ENCODE results near the gene AGPAT4. TPM values are rescaled to one million over a fixed set of nuclear protein-coding genes. Genes with fewer than 3 reads are reported as not detected.

Gene AGPAT4
- total RNA-seq, 1 experiment from 2014 or later, result 0.07 TPM

- H3K9me2 ChIP-seq (ENCODE audit: insufficient read depth), result no peaks in the 10 kb centered on the region
- no peak for TF ChIP-seq EZH2 (IDR thresholded peaks at IDR 0.05; ENCODE audit: low read depth)
- no peak for TF ChIP-seq CTCF (conservative IDR thresholded peaks at IDR 0.05)
- no peaks in the 10 kb centered on the region for H3K9me3 ChIP-seq (ENCODE audit: insufficient read depth, low read depth)
- no peak overlapping the region for H3K4me3 ChIP-seq
- H4K20me1 ChIP-seq (ENCODE audit: insufficient read depth), result no peaks in the 10 kb centered on the region
- peaks cover 4% of the 10 kb centered on the region; the same call in 1 of the 2 replicates for H3K36me3 ChIP-seq (ENCODE audit: low read depth)
- ChIA-PET POLR2A (ENCODE audit: unreplicated experiment) (interaction anchor here (0.7 kb wide), 1 partner anchor 58 kb away, joined by 3 read pairs; no protein-coding TSS in a partner anchor), CTCF (no interaction called here)
- H3K4me1 ChIP-seq (replicated peaks; ENCODE audit: insufficient read depth), result peaks cover 9% of the 10 kb centered on the region
- H3K4me2 ChIP-seq, result peak overlapping the region; percentile 42; the same call in 1 of the 2 replicates
- 0 out of 2 replicates have a peak, but pooled peaks cover 3% of the 10 kb centered on the region for H3F3A ChIP-seq (ENCODE audit: insufficient read depth, low read depth)
- intact Hi-C loops (cut with micrococcal nuclease; ENCODE audit: unreplicated experiment), result no loop called here
- no peaks in the 10 kb centered on the region for H3K79me2 ChIP-seq (ENCODE audit: low read depth)
- peak overlapping the region; percentile 29; the same call in 1 of the 2 replicates for H3K27ac ChIP-seq
- no TSS peak for BruUV-seq (replicated peaks)
- no peak overlapping the region for H2AFZ ChIP-seq
- DNase-seq, result no peak
- H3K27me3 ChIP-seq (ENCODE audit: insufficient read depth, low read depth), result no peaks in the 10 kb centered on the region
These were observed 168.5 kb downstream of the AGPAT4 start for GRCh38 chr6:161105408-161105807.

- Histone ChIP-seq H3K9me3 (ENCODE audit: insufficient read depth, low read depth) (no peaks in the 10 kb centered on the region), H3K79me2 (ENCODE audit: low read depth) (no peaks in the 10 kb centered on the region), H3K4me1 (replicated peaks; ENCODE audit: insufficient read depth) (peaks cover 9% of the 10 kb centered on the region), H3K27me3 (ENCODE audit: insufficient read depth, low read depth) (no peaks in the 10 kb centered on the region), H3K36me3 (ENCODE audit: low read depth) (peaks cover 4% of the 10 kb centered on the region; the same call in 1 of the 2 replicates), H4K20me1 (ENCODE audit: insufficient read depth) (no peaks in the 10 kb centered on the region), H3K9me2 (ENCODE audit: insufficient read depth) (no peaks in the 10 kb centered on the region), H2AFZ (no peak overlapping the region), H3K4me3 (no peak overlapping the region), H3K27ac (peak overlapping the region; percentile 29), H3F3A (ENCODE audit: insufficient read depth, low read depth) (0 out of 2 replicates have a peak, but pooled peaks cover 3% of the 10 kb centered on the region), H3K4me2 (peak overlapping the region; percentile 42; the same call in 1 of the 2 replicates)
- intact Hi-C loops (cut with micrococcal nuclease; ENCODE audit: unreplicated experiment), result no loop called here
- ChIA-PET CTCF (no interaction called here), POLR2A (ENCODE audit: unreplicated experiment) (no interaction called here)
- BruUV-seq (replicated peaks), result no TSS peak
- TF ChIP-seq CTCF (conservative IDR thresholded peaks at IDR 0.05) (no peak), EZH2 (IDR thresholded peaks at IDR 0.05; ENCODE audit: low read depth) (no peak)
- no peak for DNase-seq
These were observed 168.9 kb downstream of the AGPAT4 start for GRCh38 chr6:161104966-161105365.

DNA sequence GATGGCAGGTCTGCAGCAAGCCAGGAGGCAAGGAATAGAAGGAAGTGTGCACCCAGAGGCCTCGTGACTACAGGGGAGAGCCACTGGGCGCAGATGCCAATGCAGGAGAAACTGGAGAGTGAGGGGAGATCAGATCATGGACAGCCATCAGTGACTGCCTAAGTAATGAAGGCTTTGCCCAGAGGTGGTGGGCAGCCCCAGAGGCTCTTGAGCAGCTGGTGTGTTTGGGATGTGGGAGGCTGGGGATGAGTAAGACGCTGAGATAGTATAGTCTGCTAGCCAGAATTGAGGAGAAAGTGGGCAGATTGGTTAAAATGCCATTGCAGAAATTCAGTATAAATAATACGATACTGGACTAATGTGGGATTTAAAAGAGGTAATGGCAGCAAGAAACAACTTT is 170.4 kb downstream of the AGPAT4 start:
- ChIA-PET CTCF (no interaction called here), POLR2A (ENCODE audit: unreplicated experiment) (no interaction called here)
- no peaks in the 10 kb centered on the region for H3K79me2 ChIP-seq (ENCODE audit: low read depth)

More for the DNA sequence above, 170.4 kb downstream of the AGPAT4 start:
- H3K36me3 ChIP-seq (ENCODE audit: low read depth), result no peaks in the 10 kb centered on the region; the same call in 1 of the 2 replicates
- intact Hi-C loops (cut with micrococcal nuclease; ENCODE audit: unreplicated experiment), result no loop called here
- H3K9me2 ChIP-seq (ENCODE audit: insufficient read depth), result no peaks in the 10 kb centered on the region
- peaks cover 9% of the 10 kb centered on the region for H3K4me1 ChIP-seq (replicated peaks; ENCODE audit: insufficient read depth)
- H3K4me3 ChIP-seq, result no peak overlapping the region
- H3K27me3 ChIP-seq (ENCODE audit: insufficient read depth, low read depth), result no peaks in the 10 kb centered on the region
- H3K4me2 ChIP-seq, result no peak overlapping the region
- no TSS peak for BruUV-seq (replicated peaks)
- no peaks in the 10 kb centered on the region for H3K9me3 ChIP-seq (ENCODE audit: insufficient read depth, low read depth)
- 0 out of 2 replicates have a peak, but pooled peaks cover 3% of the 10 kb centered on the region for H3F3A ChIP-seq (ENCODE audit: insufficient read depth, low read depth)
- H2AFZ ChIP-seq, result no peak overlapping the region
- TF ChIP-seq EZH2 (IDR thresholded peaks at IDR 0.05; ENCODE audit: low read depth) (no peak), CTCF (conservative IDR thresholded peaks at IDR 0.05) (no peak)
- H4K20me1 ChIP-seq (ENCODE audit: insufficient read depth), result no peaks in the 10 kb centered on the region
- DNase-seq, result no peak
- no peak overlapping the region for H3K27ac ChIP-seq
